ENCODE measurements around the gene MYRF. TPM values are rescaled to one million over a fixed set of nuclear protein-coding genes. Genes with fewer than 3 reads are reported as not detected.

Gene MYRF
- total and polyA plus RNA-seq, 9 of the 15 experiments (the other 6 are each of a cell fraction or from before 2014, with no cell fraction given) = 2.3 to 25.8 (median 7.1) TPM

DNA sequence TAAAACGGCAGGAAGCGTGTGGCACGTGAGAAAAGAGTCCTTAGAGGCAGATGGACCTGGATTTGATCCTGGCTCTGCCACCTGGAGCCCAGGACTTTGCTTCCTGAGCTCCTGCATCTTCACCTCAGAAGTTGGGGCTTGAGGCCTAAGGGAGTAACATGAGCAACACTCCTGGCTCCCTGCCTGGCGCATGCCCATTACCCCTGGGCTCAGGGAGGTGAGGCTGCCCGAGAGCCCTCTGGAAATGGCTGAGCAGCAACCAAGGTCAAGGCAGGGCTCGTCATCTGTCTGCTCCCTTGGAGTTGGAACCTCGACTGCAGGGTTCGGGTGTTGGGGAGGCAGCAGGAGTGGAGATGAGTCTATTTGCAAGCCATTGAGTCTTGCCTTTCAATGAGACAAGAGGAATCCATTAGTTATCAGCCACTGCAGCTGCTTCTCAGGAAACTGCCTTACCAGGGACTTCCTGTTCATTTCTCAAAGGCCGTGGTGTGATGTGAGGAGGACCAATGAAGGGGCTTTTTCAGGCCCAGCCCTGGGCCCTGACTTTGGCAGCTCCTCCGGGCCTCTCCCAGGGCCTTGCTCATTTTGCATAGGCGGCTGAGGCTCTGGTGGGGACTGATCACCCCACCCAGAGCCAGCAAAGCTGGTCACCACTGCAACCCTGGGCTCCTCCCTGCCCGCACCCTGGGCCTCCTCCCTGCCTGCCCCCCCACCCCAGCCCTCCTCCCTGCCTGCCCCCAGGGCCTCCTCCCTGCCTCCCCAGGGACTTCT is 82.0 kb downstream of the MYRF start (continued):
- peak in 1 of 2 experiments; percentile 25; a peak in 1 of 4 replicates for TF ChIP-seq TEAD1 (CRISPR knock-in tag; IDR thresholded peaks at IDR 0.05)
- no peak for TF ChIP-seq EWSR1 (IDR thresholded peaks at IDR 0.05; ENCODE audit: borderline replicate concordance, low read depth, partially characterized antibody)
- TF ChIP-seq MTA3 (IDR thresholded peaks at IDR 0.05; ENCODE audit: borderline replicate concordance) = 0 out of 2 replicates have a peak, but pooled peaks have one; percentile 38
- no peak for TF ChIP-seq CREBBP (IDR thresholded peaks at IDR 0.05; ENCODE audit: low read depth, low read length)
- no peak for TF ChIP-seq PRMT5 (CRISPR knock-in tag; IDR thresholded peaks at IDR 0.05)
- no peak for TF ChIP-seq CBX8 (IDR thresholded peaks at IDR 0.05; ENCODE audit: borderline replicate concordance, extremely low read depth, low read depth, low read length, poor library complexity, severe bottlenecking)
- no peak for TF ChIP-seq RBM25 (IDR thresholded peaks at IDR 0.05; ENCODE audit: low read depth, low read length, severe bottlenecking)
- TF ChIP-seq ZKSCAN1 (IDR thresholded peaks at IDR 0.05; ENCODE audit: low read depth, low read length) = peak; percentile 37; the same call in 1 of the 2 replicates
- no peak for TF ChIP-seq ZNF696 (CRISPR knock-in tag; conservative IDR thresholded peaks at IDR 0.05)
- TF ChIP-seq NBN (IDR thresholded peaks at IDR 0.05; ENCODE audit: low read depth) = no peak
- TF ChIP-seq, protein P1, sequence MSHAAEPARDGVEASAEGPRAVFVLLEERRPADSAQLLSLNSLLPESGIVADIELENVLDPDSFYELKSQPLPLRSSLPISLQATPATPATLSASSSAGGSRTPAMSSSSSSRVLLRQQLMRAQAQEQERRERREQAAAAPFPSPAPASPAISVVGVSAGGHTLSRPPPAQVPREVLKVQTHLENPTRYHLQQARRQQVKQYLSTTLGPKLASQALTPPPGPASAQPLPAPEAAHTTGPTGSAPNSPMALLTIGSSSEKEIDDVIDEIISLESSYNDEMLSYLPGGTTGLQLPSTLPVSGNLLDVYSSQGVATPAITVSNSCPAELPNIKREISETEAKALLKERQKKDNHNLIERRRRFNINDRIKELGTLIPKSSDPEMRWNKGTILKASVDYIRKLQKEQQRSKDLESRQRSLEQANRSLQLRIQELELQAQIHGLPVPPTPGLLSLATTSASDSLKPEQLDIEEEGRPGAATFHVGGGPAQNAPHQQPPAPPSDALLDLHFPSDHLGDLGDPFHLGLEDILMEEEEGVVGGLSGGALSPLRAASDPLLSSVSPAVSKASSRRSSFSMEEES (CRISPR knock-in tag; IDR thresholded peaks at IDR 0.05) = no peak
- peak; percentile 67; the same call in 1 of the 2 replicates for TF ChIP-seq SMARCA5 (IDR thresholded peaks at IDR 0.05)
- no peak for TF ChIP-seq ZNF707 (CRISPR knock-in tag; conservative IDR thresholded peaks at IDR 0.05)
- TF ChIP-seq, protein P2, sequence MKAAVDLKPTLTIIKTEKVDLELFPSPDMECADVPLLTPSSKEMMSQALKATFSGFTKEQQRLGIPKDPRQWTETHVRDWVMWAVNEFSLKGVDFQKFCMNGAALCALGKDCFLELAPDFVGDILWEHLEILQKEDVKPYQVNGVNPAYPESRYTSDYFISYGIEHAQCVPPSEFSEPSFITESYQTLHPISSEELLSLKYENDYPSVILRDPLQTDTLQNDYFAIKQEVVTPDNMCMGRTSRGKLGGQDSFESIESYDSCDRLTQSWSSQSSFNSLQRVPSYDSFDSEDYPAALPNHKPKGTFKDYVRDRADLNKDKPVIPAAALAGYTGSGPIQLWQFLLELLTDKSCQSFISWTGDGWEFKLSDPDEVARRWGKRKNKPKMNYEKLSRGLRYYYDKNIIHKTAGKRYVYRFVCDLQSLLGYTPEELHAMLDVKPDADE (conservative IDR thresholded peaks at IDR 0.05; ENCODE audit: control insufficient read depth, low read depth, low read length) = peak; percentile 75; the same call in 1 of the 2 replicates
- TF ChIP-seq, protein P3, sequence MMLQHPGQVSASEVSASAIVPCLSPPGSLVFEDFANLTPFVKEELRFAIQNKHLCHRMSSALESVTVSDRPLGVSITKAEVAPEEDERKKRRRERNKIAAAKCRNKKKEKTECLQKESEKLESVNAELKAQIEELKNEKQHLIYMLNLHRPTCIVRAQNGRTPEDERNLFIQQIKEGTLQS (IDR thresholded peaks at IDR 0.05) = no peak
- TF ChIP-seq, protein P3 (CRISPR knock-in tag; conservative IDR thresholded peaks at IDR 0.05) = no peak
- peak; percentile 75 for TF ChIP-seq GATA2 (CRISPR knock-in tag; IDR thresholded peaks at IDR 0.05)
- peak; percentile 35; the same call in 1 of the 2 replicates for TF ChIP-seq PHF8 (IDR thresholded peaks at IDR 0.05; ENCODE audit: borderline replicate concordance, low read length)
- TF ChIP-seq TFAM (CRISPR knock-in tag; conservative IDR thresholded peaks at IDR 0.05) = no peak
- TF ChIP-seq JUND (IDR thresholded peaks at IDR 0.05; ENCODE audit: borderline replicate concordance, low read depth, low read length) = peak; percentile 64
- no peak; the same call in 1 of the 3 replicates for TF ChIP-seq JUND (tag; IDR thresholded peaks at IDR 0.05; ENCODE audit: borderline replicate concordance, low read depth, low read length)

Data from K562 (cell line).